Choroid plexus epithelial cell (primary cell): ENCODE data around the gene CNTROB.
A peak's percentile ranks its signal among the peaks of the same experiment; 100 is the strongest.
"Not testable (repeated sequence)": the region's sequence is repeated elsewhere in the genome, so short reads cannot be mapped to it uniquely, and the experiment has no call there.

ENCODE experiments used
- DNase-seq: peaks from one replicate; pipeline ENCODE4 v3.0.0-alpha.2; 2010; ENCODE audit warnings: low read depth
- H3K4me3 ChIP-seq: 2 replicates; pipeline ENCODE4 v1.5.1; 2011; ENCODE audit warnings: low read depth, mild to moderate bottlenecking, control low read depth, low read length, moderate library complexity
- TF ChIP-seq, protein P1 (sequence below): conservative IDR thresholded peaks from 2 replicates; pipeline ENCODE4 v1.5.1; 2011; ENCODE audit warnings: low read depth, mild to moderate bottlenecking, control low read depth, inconsistent platforms, low read length, moderate library complexity

The CNTROB gene

GRCh38 chr17:7946441-7946840, 14.4 kb downstream of the CNTROB start:
- TF ChIP-seq, protein P1, sequence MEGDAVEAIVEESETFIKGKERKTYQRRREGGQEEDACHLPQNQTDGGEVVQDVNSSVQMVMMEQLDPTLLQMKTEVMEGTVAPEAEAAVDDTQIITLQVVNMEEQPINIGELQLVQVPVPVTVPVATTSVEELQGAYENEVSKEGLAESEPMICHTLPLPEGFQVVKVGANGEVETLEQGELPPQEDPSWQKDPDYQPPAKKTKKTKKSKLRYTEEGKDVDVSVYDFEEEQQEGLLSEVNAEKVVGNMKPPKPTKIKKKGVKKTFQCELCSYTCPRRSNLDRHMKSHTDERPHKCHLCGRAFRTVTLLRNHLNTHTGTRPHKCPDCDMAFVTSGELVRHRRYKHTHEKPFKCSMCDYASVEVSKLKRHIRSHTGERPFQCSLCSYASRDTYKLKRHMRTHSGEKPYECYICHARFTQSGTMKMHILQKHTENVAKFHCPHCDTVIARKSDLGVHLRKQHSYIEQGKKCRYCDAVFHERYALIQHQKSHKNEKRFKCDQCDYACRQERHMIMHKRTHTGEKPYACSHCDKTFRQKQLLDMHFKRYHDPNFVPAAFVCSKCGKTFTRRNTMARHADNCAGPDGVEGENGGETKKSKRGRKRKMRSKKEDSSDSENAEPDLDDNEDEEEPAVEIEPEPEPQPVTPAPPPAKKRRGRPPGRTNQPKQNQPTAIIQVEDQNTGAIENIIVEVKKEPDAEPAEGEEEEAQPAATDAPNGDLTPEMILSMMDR = no peak
- no peak for DNase-seq

DNA sequence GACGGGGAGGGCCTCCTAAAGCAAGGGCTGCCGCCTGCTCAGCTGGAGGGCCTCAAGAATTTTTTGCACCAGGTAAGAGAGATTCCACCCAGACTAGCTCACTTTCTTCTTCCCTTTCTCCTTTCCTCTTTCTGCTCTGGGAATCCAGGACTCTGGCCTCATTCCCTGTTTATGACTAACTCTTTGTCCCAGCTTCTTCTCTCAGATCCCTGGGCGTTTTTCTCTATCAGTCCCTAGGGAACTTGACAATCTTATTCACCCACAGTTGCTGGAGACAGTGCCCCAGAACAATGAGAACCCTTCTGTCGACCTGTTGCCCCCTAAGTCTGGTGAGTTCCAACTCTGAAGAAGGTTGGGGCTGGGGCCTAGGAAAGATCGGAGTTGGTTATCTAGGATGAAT, 15.6 kb downstream of the CNTROB start:
- no peak overlapping the region for H3K4me3 ChIP-seq
- TF ChIP-seq, protein P1 = no peak
- DNase-seq = no peak

More at GRCh38 chr17:7946441-7946840, 14.4 kb downstream of the CNTROB start:
- no peak overlapping the region for H3K4me3 ChIP-seq

GRCh38 chr17:7950578-7950977, 18.6 kb downstream of the CNTROB start:
- TF ChIP-seq, protein P1 = no peak
- no peak for DNase-seq
- H3K4me3 ChIP-seq = no peak overlapping the region

DNA sequence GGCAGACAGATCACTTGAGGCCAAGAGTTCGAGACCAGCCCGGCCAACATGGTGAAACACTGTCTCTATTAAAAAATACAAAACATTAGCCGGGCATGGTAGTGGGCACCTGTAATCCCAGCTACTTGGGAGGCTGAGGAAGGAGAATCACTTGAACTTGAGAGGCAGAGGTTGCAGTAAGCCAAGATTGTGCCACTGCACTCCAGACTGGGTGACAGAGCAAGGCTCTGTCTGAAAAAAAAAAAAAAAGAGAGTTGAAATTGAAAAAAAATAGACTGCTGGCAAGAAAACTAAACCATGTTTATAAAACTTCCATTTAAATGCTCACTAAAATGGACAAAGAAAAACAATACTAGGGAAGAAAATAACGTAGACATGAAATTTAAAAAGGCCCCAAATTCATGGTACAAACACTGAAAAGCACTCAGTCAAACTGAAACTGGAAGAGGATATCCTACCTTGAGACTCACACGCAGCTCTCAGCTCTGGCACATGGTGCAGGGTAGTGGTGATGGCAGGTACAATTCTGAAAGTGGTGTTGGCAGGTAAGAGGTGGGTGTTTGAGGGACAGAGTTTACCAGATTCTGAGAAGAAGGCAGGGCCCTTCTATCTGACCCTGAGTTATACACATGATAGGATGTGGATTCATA, 19.3 kb downstream of the CNTROB start:
- no peak overlapping the region for H3K4me3 ChIP-seq
- TF ChIP-seq, protein P1 = no peak
- no peak for DNase-seq

GRCh38 chr17:7953266-7953665, 21.3 kb downstream of the CNTROB start:
- H3K4me3 ChIP-seq, DNase-seq: not testable (repeated sequence)

DNA sequence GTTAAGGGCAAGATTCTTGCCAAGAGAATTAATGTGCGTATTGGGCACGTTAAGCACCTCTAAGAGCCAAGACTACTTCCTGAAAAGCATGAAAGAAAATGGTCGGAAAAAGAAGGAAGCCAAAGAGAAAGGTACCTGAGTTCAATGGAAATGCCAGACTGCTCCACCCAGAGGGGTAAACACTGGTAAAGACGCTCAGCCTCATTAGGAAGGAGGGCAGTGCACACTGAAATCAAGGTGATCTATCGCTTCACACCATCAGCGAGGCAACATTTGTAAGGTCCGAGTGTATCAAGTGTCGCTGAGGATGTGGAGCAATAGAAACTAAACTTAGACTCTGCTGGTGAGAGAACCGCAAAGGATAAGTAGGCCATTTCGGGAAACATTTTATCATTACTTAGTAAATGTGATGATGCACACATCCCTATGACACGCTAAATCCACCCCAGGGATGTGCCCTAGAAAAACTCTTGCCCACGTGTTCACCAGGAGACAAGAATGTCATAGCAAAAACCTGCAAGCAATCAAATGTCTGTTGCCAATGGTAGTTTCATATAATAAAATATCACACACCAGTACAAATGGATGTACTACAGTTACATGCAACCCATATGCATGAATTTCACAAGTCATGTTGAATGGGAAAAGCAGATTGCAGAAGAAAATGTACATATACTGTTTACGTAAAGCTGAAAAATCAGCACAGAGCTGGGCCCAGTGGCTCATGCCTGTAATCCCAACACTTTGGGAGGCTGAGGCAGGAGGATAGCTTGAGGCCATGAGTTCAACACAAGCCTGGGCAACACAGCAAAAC, 23.6 kb downstream of the CNTROB start:
- no peak for DNase-seq
- TF ChIP-seq, protein P1 = no peak
- H3K4me3 ChIP-seq = no peak overlapping the region

DNA sequence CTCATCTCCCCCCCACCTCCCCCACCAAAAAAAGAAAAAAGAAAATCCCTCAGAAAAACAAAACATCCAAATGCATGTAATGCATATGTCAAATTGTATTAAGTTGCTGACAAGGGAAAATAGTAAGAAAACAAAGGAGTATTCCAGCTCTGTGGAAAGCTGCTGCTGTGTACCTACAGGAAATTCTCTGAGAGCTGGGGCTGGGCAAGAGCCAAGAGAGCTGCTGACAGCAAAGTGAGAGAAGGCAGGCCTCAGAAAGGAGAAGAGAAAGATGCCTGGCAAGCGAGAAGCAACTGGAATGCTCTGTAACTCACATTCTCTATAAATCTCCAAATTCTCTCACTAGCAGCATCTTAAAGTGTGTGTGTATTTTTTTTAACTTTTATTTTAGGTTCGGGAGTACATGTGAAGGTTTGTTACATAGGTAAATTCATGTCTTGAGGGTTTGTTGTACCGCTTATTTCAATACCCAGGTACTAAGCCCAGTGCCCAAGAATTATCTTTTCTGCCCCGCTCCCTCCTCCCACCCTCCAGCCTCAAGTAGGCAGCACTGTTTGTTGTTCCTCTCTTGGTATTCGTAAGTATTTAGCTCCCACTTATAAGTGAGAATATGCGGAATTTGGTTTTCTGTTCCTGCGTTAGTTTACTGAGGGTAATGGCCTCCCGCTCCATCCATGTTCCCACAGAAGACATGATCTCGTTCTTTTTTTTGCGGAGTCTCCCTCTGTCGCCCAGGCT, 24.4 kb downstream of the CNTROB start:
- no peak overlapping the region for H3K4me3 ChIP-seq
- TF ChIP-seq, protein P1 = no peak
- DNase-seq = peak; percentile 62
